GM18498 (cell line): ENCODE measurements around the gene RBX1.
"Not testable (repeated sequence)": the region's sequence is repeated elsewhere in the genome, so short reads cannot be mapped to it uniquely, and the experiment has no call there.

ENCODE experiments used
- ATAC-seq: cut with Tn5 transposase; IDR thresholded peaks from one replicate; pipeline ENCODE4 v1.9.1; 2021; ENCODE audit warnings: mild to moderate bottlenecking, moderate library complexity; ENCODE audit not compliant: unreplicated experiment

Gene RBX1

DNA sequence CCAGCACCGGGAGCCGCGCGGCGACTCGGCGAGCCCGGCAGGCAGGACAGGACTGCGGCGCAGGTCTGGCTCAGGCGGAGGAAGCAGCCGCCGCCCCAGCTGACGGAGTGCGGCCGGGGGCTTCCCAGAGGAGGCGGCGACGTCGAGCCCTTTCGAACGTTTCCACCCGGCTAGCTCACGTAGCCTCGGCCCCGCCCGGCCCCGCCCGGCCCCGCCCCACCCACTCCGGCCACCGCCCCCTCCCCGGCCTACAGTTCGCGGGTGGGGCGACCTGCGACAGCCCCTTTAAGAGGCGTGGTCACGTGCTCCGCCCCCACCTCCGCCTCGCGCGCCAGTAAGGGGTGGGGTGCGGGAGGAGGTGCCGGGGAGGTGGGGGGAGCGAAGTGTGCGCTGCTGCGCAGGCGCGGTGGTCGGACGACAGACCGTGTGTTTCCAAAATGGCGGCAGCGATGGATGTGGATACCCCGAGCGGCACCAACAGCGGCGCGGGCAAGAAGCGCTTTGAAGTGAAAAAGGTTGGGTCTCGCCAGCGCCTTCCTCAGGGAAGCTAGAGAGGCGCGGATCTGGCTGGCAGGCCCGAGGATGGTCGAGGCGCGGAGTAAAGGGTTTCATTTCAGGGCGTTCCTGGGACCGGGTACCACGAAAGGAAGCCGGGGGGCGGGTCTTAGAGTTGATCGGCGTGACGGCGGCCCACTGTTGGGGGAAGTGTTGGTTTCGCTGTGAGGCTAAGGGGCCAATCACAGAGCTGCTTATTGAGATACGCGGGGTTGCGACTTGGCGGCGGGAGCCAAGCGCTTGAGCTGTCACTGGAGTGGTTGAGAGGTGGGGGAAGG, at the start of gene RBX1:
TSS of gene RBX1 (plus strand) at position 417 of the 833 bp plus-strand sequence. CDS start at position 438, 21 bp downstream.
- peak; percentile 81 for ATAC-seq

- no peak for ATAC-seq
These were observed 47.1 kb upstream of the RBX1 start for GRCh38 chr22:40904101-40904500.

DNA sequence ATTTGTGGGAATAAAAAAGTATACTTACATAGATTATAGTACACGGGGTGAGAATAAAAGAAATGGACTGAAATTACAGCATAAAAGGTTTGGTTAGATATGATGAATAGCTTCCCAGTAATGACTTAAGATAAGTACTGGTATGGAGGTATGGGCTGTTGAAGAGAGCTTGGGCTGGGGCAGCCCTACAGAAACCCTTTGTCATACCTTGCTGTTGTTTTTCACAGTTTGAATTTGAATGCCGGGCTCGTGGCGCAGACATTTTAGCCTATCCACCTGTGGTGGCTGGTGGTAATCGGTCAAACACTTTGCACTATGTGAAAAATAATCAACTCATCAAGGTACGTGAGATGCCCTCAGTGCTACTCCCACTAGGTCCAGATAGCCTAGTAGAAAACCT, 42.3 kb upstream of the RBX1 start:
- no peak for ATAC-seq

- no peak for ATAC-seq
These were observed 39.4 kb upstream of the RBX1 start for GRCh38 chr22:40911772-40912171.

DNA sequence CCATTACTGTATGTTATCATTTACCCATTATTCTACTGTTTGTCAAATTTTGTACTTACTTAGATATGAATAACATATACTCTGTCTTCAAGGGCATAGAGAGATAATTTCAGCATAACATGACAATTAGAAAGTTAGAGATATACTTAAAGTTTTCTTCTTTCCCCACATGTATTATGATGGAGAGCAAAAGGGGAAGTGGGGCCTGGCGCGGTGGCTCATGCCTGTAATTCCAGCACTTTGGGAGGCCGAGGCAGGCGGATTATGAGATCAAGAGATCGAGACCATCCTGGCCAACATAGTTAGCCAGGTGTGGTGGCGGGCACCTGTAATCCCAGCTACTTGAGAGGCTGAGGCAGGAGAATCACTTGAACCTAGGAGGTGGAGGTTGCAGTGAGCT, 38.2 kb upstream of the RBX1 start:
- ATAC-seq: not testable (repeated sequence)

DNA sequence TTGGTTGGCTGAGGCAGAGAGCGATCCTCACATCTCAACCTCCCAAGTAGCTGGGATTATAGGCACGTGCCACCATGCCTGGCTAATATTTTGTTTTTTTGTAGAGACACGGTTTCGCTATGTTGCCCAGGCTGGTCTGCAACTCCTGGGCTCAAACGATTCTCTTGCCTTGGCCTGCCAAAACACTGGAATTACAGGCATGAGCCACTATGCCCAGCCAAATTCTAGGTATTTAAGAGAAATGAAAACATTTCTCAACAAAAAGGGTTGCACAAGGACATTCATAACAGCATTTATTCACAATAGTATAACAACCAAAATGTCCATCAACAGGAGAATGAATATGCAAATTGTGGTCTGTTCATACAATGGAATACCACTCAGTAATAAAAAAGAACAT, 31.7 kb upstream of the RBX1 start:
- no peak for ATAC-seq

DNA sequence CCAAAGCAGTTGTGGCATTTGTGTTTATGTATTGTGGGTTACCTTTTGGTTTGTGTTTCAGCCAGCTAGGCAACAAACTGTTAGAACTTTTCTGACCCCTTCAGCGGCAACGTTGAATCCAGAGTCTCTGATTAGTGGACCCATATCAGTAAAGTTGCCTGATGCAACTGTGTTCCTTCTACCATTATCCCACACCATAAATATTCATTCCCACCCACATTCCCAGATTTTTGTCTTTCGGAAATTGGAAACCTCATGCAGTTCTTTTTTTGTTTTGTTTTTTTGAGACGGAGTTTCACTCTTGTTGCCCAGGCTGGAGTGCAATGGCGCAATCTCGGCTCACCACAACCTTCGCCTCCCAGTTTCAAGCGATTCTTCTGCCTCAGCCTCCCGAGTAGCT, 30.7 kb upstream of the RBX1 start:
- no peak for ATAC-seq

GRCh38 chr22:40922484-40923303, 28.5 kb upstream of the RBX1 start:
- ATAC-seq: no peak

GRCh38 chr22:40928657-40929056, 22.5 kb upstream of the RBX1 start:
- no peak for ATAC-seq

GRCh38 chr22:40932396-40932795, 18.8 kb upstream of the RBX1 start:
- ATAC-seq: no peak

DNA sequence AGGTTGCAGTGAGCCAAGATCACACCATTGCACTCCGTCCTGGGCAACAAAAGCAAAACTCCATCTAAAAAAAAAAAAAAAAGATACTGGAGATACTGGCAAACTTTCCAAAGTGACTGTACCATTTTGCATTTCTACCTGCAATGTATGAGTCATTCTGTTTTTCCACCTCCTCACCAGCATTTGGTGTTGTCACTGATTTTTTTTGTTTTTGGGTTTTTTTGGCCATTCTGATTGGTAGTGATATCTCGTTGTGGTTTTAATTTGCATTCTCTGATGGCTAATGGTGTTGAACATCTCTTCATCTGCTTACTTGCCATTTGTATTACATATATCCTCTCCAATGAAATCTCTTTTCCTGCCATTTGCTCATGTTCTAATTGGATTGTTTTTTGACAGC, 12.0 kb upstream of the RBX1 start:
- no peak for ATAC-seq

GRCh38 chr22:40951795-40952605, 822 bp downstream of the RBX1 start:
- ATAC-seq: no peak

DNA sequence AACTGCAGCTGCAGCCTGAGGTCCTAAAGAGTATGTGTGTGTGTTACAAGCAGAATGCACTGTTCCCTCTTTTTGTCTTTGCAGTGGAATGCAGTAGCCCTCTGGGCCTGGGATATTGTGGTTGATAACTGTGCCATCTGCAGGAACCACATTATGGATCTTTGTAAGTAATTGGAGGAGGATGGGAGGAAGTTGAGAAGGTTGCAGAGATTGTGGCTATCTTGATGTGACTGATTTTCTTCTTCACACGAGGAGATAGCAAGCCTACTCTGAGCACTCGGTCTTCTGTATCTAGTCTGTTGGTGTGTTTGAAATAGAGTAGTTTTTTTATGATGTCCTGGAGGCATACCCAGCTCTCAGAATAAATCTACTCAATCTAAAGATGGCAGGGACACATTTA, 2.3 kb downstream of the RBX1 start:
- no peak for ATAC-seq

GRCh38 chr22:40954113-40954512, 2.9 kb downstream of the RBX1 start:
- no peak for ATAC-seq

GRCh38 chr22:40955571-40955970, 4.4 kb downstream of the RBX1 start:
- no peak for ATAC-seq

DNA sequence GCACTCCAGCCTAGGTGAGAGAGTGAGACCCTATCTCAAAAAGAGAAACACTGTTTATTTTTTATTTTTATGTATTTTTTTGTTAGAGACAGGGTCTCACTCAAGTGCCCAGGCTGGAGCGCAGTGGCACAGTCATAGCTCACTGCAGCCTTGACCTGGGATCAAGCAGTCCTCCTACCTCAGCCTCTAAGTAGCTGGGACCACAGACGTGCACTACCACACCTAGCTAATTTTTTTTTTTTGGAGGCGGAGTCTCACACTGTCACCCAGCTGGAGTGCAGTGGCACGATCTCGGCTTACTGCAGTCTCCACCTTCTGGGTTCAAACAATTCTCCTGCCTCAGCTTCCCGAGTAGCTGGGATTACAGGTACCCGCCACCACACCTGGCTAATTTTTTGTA, 6.4 kb downstream of the RBX1 start:
- no peak for ATAC-seq

DNA sequence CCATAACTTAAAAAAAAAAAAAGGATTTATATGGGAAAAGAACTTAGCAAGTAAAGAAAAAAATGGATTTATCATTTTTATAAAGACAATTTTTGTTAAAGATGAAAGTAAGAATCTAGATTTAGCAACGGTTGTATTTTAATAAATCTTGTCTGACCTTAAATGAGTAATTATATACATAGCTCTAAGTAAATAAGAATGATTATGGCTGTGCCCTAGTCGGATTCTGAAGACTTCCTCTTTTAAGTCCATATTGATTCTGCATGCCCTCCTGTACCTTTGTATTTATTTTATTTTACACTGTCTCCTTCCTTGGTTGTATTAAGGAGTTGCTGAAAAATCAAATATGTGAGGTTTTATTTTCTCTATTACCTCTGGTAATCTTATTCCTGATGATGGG, 7.1 kb downstream of the RBX1 start:
- ATAC-seq: no peak

DNA sequence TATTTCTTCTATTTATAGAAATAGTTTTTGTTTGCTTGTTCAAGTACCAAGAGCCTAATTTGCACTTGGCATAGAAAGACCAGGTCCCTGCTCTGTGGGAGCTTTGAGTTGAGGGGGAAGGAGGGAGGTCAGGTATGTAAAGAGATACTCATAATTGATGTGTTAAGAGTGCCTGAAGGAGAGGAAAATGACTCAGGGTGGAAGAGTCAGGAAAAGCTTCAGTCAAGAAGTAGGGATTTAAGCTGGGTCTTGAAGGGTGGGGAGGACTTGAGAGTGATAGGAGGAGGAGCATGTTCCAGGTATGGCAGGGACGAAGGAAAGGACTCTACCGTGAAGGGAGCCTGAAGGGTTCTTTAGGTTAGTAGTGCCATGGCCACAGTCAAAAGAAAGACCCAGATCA, 9.0 kb downstream of the RBX1 start:
- no peak for ATAC-seq

- ATAC-seq: no peak
These were observed 15.0 kb downstream of the RBX1 start for GRCh38 chr22:40965936-40966725.

DNA sequence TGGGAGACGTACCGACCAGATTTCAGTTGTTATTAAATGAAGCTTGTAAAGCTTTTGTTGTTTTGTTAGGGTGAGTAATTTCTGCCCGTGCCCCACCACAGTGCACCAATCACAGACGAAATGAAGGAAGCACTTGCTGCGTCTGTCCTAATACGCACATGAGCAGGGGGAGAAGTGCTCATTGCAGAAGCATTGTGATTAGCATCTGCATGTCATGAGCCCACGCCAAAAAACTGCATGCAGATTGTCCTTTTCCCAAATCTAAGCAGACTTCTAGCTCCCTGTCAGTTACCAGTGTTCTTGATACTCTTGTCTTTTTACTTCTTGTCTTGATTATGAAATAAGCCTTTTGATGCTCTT, 15.5 kb downstream of the RBX1 start:
- ATAC-seq: no peak
